ENCODE data around the gene MBOAT2.
"Not testable (repeated sequence)": the region's sequence is repeated elsewhere in the genome, so short reads cannot be mapped to it uniquely, and the experiment has no call there.

The MBOAT2 gene, protein sequence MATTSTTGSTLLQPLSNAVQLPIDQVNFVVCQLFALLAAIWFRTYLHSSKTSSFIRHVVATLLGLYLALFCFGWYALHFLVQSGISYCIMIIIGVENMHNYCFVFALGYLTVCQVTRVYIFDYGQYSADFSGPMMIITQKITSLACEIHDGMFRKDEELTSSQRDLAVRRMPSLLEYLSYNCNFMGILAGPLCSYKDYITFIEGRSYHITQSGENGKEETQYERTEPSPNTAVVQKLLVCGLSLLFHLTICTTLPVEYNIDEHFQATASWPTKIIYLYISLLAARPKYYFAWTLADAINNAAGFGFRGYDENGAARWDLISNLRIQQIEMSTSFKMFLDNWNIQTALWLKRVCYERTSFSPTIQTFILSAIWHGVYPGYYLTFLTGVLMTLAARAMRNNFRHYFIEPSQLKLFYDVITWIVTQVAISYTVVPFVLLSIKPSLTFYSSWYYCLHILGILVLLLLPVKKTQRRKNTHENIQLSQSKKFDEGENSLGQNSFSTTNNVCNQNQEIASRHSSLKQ

DNA sequence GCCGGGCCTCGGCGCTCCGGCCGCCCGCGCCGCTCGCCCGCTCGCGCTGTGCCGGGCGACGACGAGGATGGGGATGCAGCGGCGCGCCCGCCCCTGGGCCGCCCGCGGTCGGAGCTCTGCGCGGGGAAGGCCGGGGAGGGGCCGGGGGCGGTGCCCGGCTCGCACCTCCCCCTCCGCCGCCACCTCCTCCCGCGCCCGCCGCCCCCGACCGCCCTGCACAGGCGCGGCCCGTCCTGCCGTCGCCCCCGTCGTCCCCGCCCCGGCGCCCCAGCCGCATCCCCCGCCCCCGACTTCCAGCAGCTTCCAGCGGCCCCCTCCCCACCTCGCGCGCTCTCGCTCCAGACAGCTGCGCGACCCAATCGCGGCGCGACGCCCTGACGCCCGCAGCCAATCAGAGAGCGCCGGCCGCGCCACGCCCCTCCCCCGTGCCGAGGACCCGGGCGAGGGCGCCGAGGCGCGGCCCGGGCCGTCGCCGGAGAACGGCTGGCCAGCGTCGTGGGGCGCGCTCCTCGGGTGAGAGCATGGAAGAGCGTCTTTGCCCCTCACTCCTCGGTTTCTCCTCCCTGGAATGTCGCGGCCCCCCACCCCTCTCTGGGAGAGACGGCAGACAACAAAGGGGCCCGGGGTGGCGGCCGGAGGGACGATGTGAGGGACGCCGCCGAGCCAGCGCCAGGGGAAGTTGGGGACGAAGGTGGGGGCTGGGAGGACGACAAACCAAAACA is at the start of gene MBOAT2:
TSS of gene MBOAT2 (minus strand) at position 69 of the 722 bp plus-strand sequence. CDS start 70 bp downstream, outside the sequence.
- DNase-seq (ENCODE audit: low read depth in 3 of 3): peak; percentile 57 to 62 (median 60)

DNA sequence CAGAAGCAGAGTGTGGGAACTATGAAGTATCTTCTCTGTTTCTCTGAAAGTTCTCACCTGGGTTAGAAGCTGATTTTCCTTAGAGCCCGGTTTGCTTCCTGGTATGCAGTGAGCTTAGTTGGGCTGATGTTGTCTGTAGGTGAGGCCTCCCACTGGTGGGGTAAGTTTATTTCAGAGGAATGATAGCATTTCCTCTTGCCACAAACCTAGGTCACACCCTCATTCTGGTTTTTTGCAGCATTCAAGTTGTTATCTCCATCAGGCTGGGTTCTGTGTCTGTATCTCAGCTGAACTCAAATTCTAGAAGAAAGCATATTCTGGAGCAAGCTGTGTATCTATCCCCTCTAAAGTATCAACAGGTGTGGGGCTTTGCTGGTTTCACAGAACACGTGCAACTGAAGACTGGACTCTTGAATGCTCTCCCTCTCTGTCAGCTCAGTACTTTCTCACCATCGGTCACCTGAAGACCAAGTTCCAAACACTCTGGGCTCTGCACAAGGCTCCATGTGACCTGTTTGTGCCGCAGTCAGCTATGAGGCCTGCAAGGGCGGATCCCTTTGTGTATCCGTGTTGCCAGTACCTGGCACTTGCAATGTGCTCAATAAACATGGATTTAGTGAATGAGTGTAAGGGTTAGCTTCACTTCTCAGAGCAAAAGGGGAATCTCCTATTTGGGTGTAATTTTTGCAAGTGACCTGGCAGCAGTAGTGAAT is 49.5 kb upstream of the MBOAT2 start:
- no peak for DNase-seq (ENCODE audit: low read depth in 3 of 3)

DNA sequence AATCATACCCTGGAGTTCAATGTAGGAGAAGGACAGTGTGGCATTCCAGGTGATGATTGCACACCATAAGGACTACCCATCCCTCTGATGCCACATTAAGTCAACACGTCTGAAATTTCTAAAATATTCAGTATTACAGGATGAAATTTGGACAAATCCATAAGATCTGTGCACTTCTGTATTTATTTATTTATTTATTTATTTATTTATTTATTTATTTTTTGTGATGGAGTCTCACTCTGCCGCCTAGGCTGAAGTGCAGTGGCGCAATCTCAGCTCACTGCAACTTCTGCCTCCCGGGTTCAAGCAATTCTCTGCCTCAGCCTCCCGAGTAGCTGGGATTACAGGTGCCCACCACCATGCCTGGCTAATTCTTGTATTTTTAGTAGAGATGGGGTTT is 48.0 kb upstream of the MBOAT2 start:
- DNase-seq (ENCODE audit: low read depth in 3 of 3): not testable (repeated sequence)

DNA sequence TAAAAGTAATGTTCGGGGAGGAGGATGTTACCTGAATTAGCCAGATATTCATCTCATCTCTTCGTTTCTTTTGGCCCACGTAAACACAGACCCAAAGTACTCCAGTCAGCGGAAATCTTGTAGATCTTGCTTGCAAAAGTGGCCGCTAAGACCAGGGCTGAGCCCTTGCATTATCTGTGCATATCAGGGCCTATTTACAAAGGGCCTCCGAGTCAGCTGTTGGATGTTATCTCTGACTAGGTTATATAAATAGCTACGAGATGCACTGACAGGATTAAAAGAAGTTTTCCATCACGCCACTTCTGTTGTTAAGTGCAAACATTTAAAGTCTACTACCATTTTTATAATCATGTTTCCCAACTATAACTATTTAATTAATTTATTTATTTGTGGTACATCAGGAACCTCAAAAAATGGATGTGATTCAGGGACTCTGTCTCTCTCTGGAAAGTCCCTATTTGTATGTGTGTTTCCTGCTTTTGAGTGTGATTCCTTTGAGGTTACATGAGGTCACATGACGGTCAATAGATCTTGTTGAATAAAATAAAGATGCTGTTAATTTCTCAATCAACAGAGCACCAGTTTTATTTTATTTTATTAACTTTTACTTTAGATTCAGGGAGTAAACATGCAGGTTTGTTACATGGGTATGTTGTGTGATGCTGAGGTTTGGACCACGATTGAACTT is 46.8 kb upstream of the MBOAT2 start:
- no peak for DNase-seq (ENCODE audit: low read depth in 3 of 3)

DNA sequence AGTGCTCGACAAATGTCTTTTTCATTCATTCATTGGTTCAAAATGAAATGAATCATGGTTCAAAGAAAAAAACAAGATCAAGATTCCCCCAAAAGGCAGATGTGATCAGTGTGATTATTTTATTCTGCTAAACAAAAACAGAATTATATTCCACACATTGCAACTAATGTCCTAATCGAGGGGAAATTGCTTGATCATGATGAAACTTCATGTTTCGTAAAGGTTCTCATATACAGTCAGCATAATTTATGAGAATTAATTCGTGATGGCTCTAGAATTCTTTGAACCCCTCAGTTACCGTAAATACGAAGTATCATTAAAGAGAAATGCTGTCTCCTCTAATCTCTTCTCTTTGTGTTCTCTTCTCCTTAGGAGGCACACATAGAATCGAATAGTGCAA is 42.1 kb upstream of the MBOAT2 start:
- no peak for DNase-seq (ENCODE audit: low read depth in 3 of 3)

DNA sequence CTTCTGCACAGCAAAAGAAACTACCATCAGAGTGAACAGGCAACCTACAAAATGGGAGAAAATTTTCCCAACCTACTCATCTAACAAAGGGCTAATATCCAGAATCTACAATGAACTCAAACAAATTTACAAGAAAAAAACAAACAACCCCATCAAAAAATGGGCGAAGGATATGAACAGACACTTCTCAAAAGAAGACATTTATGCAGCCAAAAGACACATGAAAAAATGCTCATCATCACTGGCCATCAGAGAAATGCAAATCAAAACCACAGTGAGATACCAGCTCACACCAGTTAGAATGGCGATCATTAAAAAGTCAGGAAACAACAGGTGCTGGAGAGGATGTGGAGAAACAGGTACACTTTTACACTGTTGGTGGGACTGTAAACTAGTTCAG is 40.0 kb upstream of the MBOAT2 start:
- DNase-seq (ENCODE audit: low read depth in 3 of 3): not testable (repeated sequence)

DNA sequence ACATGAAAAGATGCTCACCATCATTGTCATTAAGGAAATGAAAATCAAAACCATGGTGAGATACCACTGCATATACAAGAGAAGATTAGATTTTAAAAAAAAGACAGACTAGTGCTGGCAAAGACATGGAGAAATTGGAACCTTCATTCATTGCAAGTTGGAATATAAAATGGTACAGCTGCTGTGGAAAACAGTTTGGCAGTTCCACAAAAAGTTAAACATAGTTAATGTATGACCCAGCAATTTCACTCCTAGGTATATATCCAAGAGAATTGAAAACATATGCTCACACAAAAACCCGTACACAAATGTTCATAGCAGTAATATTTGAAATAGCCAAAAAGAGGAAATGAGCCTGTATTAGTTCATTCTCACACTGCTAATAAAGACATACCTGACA is 33.7 kb upstream of the MBOAT2 start:
- DNase-seq (ENCODE audit: low read depth in 3 of 3): no peak

DNA sequence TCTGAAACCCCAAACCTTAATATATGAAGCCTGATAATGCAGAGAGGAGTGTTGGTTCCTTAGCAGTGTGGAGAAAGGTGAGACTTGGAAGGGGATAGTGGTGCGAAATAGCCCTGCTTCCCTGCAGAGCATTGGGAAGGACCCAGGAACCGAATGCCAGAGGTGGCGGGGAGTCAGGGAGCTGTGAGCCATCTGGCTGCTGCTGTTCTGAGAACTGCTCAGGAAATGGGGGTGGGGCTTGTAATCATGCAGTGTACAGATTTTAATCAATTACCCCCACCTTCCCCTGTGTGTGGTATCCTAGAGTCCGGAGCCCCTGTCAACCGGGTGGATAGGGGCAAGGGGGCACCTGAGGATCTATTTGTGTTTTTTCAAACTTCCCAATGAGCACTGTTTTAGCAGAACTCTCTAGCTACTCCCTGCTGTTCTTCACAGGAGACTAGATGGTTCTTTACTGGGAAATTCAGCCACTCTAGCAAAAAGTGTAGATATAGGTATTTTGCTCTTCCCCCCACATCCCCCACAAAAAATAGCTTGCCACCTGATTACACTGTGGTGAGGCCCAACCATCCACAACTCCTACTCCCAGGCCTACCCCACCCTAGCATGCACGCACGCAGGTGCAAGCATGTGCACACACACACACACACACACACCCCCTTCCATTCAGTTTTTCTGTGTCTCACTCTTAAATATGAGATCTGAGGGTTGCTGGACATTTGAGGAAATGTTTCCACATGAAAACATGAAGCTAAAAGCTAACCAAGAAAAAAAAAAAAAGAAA is 30.1 kb upstream of the MBOAT2 start:
- no peak for DNase-seq (ENCODE audit: low read depth in 3 of 3)

DNA sequence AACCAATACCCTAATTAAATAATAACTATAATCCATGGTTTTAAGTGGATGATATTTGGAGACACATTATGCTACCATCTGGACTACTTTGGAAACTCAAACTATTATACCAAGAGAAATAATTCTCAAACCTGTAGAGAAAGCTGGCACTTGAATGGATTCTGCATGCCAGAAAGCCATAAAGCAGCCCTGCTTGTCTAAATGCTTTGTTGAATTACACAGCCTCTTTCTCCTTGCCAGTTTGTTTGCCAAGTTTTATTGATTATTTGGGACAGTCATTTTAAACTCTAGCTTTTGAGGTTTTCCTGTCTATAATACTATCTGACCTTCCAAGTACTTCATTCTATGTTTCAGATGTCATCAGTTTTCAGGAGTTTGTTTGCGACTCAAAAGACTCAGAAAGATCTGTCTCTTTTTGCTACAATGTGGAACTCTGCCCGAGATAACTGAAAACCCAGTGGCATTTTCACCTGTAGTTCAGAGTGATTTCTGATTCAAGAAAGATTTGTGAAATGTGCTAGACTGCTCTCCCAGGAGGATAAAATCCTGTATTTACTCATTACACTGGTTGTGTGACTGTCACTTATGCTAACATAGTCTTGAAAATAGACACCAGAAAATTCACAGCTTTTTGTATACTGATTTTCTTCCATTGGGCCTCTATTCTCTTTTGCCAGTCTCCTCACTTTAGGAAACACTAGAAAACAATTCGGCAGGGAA is 29.2 kb upstream of the MBOAT2 start:
- DNase-seq (ENCODE audit: low read depth in 3 of 3): no peak

DNA sequence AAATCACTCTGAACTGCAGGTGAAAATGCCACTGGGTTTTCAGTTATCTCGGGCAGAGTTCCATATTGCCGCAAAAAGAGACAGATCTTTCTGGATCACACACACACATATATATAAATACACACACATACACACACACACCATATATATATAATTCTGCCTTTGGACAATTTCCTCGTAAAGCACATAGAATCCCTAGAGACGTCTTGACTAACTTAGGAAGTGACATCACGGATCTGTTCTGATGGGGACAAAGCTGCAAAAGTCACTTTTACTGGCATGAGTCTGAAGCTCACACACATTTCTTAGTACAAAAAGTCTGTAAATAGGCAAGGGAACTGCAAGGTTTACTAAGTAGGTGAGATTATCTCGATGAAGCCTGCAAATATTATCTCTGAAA is 28.6 kb upstream of the MBOAT2 start:
- no peak for DNase-seq (ENCODE audit: low read depth in 3 of 3)

DNA sequence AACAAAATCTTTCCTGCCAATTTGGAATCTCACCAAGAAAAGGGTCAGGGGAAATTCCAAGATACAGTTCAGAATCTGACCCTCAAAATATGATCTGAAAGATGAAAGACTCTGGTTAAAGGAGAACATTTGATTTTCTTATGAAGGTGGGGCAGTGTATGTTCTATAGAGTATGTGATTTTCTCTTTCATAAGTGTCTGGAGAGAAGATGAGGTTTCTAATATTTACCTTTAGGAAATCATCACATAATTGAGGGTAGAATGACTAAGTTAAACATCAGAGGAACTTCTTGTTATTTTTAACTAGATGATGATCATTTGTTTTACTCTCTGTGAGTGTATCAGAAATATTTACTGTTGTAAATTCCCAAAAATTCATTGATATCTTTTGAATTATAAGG is 27.8 kb upstream of the MBOAT2 start:
- no peak for DNase-seq (ENCODE audit: low read depth in 3 of 3)

DNA sequence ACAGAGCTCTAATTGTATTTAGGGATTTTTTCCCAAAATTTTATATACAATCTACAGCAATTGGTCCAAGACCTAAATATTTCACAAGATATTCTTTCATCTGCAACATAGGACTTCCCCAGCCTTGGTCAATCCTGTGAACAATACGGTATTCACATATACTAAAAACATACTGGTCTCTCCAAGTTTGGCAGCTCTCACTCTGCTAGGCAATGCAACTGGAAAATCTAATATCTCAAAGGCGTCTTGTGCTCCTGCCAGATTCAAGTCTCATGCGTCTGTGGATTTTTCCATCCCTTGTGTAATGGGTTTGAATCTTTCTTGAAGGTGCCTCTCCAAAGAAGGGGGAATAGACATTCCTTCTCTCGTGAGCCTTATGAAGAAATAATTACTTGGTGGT is 27.4 kb upstream of the MBOAT2 start:
- no peak for DNase-seq (ENCODE audit: low read depth in 3 of 3)

DNA sequence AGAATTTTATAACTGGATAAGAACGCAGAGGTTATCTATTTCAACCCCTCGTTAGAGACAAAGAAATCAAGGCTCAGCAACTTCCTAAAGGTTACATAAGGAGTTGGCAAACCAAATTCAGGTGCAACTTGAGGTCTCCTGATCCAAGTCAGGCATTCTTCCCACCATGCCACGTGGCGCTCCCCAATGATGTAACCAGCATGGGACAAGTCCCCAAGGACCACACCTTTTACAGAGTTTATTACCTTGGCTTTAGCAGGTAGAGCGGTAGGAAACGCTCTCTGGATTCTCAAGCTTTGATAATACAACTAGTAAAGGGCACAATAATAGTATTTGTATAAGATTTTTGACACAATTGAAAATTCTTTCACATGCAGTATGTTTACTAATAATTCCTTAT is 26.7 kb upstream of the MBOAT2 start:
- no peak for DNase-seq (ENCODE audit: low read depth in 3 of 3)

DNA sequence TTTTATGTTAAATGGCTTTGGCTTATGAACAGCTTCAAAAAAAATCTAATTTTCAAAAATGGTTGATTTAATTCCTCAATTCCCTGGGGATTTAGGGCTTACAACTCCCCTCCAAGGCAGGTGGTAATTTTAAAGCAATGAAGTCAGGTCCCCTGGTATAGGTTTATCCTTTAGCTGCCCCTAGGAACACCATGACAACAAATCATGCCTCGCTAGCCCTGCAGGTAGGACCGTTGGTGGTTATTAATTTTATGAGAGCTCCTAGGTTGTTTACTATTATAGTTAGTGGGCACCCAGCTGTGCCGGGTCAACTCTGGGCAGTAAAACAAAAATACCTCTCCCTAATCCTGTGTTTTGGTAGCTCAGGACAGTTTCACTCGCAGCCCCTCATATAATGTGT is 26.2 kb upstream of the MBOAT2 start:
- DNase-seq (ENCODE audit: low read depth in 3 of 3): no peak

DNA sequence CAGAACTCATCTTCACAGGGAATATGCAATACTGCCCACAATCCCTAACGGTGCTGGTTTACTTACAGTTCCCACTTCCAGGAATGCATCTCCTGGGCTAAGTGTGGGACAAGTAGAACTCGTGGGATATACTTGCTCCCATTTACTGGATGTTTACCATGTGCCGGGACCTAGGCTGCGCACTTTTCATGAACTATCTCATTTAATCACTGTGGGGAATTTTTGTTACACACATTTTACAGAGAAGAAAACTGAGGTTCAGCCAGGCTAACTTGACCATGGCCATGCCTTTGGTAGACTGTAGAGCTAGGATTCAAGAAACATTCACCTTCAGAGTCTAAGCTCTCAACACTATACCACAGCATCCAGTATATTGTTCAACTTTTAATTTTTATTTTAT is 24.4 kb upstream of the MBOAT2 start:
- no peak for DNase-seq (ENCODE audit: low read depth in 3 of 3)

DNA sequence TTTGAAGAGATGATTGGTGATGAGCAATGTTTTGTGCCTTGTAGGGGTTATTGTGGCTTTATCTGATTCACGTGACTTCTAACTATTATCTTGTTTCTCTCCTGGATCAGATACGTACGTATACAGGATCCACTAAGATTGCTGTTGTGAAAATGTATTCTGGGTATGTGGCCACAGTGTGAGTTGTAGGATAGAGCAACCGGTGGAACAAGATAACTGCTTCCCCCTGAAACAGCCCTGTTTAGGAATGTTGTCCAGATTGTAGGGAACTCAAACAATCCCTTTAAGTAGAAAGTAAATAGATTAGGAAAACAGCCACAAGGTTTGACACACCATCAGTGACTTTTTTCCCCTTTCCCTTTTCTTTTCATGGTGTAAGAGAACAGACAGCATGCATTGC is 22.3 kb upstream of the MBOAT2 start:
- no peak for DNase-seq (ENCODE audit: low read depth in 3 of 3)

DNA sequence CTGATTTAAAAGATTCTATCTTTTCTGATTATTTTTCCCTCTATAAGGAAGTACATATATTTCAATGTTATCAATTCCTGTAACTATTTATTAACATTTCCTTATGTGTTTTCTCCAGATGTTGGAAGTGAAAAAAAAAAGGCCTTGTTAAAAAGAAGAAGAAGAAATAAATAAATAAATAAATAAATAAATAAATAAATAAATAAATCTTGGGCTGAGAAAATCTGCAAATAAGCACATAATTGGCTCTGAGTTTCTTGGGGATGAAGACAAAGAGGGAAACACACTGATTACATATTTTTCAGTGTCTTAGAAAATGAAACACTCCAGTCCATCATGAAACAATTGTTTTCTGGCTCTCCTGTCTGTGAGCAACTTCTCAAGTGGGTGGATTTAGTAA is 21.1 kb upstream of the MBOAT2 start:
- DNase-seq (ENCODE audit: low read depth in 3 of 3): no peak

DNA sequence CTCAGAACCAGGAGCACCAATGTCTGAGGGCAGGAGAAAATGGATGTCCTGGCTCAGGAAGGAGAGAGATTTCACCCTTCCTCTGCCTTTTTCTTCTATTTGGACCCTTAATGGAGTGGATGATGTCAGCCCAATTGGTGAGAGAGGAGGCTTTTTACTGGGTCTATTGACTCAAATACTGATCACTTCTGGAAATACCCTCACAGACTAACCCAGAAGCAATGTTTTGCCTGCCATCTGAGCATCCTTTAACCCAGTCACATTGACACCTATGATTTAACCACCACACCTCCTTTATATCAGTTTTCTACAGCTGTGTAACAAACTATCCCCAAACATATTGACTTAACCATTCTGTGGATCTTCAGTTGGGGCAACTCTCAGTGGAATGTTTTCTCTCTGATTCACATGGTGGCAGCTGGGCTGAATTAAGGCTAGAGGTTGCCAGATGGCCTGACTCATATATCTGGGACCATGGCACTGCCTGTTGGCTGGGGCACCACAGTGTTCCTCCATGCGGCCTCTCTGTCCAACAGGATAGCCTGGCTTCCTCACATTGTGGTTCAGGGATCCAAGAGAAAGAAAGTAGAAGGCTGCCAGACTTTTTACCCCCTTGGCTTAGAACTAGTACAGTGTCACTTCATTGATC is 18.2 kb upstream of the MBOAT2 start:
- DNase-seq (ENCODE audit: low read depth in 3 of 3): no peak

DNA sequence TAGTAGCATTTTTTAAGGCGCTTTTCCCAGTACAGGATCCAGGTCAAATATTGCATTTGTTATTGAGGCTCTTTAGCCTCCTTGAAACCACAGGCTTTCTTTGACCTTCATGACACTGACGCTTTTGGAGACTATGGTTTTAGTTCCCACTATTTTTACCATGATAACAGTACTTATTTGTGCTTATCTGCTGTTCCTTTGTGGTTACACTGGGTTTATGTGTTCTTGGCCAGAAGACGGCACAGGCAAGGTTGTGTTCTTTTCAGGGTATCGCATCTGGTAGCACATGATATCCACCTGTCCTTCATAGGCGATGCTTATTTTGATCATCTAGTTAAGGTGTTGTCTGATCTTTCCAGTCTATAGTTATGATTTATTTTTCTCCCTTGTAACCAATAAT is 16.8 kb upstream of the MBOAT2 start:
- no peak for DNase-seq (ENCODE audit: low read depth in 3 of 3)

DNA sequence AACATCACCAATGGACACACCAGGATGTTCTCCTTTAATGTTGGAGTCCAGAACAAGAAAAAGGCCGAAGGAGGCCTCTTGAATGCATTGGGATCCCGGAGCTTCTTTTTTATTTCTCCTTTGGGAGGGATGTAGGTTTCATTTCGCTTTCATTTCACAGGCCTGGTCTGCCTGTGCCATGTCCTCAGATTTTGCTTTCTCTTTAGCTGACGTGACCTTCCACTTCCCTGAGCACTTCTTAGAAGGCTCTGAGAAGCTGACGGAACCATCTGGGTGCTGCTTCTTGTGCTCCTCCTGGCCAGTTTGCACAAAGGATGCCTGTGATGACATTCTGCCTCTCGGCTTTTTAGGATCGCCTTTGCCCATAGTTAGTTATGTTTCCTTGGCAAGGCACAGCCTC is 15.1 kb upstream of the MBOAT2 start:
- DNase-seq (ENCODE audit: low read depth in 3 of 3): no peak
